ENCODE results near the gene WDR45. TPM values are rescaled to one million over a fixed set of nuclear protein-coding genes. Genes with fewer than 3 reads are reported as not detected.

The WDR45 gene
- total RNA-seq, 3 donors from 2014 or later, result 95.7 to 134 (median 98.6) TPM

DNA sequence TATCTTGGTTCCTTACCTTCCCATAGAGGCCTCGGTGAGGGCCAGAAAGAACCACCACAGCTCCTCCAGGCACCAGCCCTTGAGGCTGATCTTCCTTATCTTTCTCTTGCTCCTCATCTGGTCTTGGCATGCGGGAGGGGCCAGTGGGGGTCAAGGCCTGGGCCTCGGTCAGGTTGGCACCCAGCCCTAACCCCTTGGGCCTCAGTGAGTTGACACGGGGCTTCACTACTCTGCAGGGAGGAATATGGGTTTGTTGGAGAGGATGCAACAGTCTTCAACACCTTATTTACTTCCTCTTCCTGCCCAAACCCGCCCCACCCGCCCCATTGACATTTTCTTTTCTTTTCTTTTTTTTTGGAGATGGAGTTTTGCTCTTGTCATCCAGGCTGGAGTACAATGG lies 37.9 kb upstream of the WDR45 start:
- peaks cover 0 to 10% of the 10 kb centered on the region in 2 donors for H3K27me3 ChIP-seq
- H3K27ac ChIP-seq, result no peak overlapping the region
- no peak for DNase-seq (ENCODE audit: low spot score in 2 of 2)
- H3K4me1 ChIP-seq, result no peaks in the 10 kb centered on the region
- no peaks in the 10 kb centered on the region for H3K36me3 ChIP-seq
- no peaks in the 10 kb centered on the region for H3K9me3 ChIP-seq
- no peak overlapping the region for H3K4me3 ChIP-seq
- TF ChIP-seq POLR2A (IDR thresholded peaks at IDR 0.05) (no peak), POLR2AphosphoS5 (IDR thresholded peaks at IDR 0.05) (no peak)
- TF ChIP-seq, protein P1, sequence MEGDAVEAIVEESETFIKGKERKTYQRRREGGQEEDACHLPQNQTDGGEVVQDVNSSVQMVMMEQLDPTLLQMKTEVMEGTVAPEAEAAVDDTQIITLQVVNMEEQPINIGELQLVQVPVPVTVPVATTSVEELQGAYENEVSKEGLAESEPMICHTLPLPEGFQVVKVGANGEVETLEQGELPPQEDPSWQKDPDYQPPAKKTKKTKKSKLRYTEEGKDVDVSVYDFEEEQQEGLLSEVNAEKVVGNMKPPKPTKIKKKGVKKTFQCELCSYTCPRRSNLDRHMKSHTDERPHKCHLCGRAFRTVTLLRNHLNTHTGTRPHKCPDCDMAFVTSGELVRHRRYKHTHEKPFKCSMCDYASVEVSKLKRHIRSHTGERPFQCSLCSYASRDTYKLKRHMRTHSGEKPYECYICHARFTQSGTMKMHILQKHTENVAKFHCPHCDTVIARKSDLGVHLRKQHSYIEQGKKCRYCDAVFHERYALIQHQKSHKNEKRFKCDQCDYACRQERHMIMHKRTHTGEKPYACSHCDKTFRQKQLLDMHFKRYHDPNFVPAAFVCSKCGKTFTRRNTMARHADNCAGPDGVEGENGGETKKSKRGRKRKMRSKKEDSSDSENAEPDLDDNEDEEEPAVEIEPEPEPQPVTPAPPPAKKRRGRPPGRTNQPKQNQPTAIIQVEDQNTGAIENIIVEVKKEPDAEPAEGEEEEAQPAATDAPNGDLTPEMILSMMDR (IDR thresholded peaks at IDR 0.05), result no peak
- intact Hi-C loops (cut with DNase I; ENCODE audit: low total_unique reads), result no loop called here

DNA sequence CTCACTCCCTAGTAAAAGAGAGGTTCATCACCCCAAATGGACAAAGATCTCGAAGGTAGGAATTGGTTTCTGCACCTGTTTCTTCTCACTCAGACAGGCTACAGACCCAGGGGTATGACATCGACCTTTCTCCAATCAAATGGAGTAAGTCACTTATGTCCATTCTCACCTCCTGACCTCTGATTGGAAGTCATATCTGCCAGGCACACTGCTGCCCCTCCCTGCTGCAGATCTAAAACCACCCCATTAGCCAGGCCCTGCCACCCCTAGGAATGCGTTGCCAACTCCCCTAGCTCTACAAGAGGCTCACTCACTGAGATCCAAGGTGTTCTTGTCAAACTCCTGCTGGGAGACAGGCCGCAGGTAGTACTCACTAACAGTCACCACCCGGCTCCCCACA lies 37.0 kb upstream of the WDR45 start:
- H3K27ac ChIP-seq, result no peak overlapping the region
- H3K36me3 ChIP-seq, result no peaks in the 10 kb centered on the region
- H3K4me1 ChIP-seq, result no peaks in the 10 kb centered on the region
- intact Hi-C loops (cut with DNase I; ENCODE audit: low total_unique reads), result no loop called here
- no peaks in the 10 kb centered on the region for H3K9me3 ChIP-seq
- peaks cover 0 to 10% of the 10 kb centered on the region in 2 donors for H3K27me3 ChIP-seq
- TF ChIP-seq POLR2AphosphoS5 (IDR thresholded peaks at IDR 0.05) (no peak), POLR2A (IDR thresholded peaks at IDR 0.05) (no peak)
- TF ChIP-seq, protein P1 (IDR thresholded peaks at IDR 0.05), result no peak
- no peak overlapping the region for H3K4me3 ChIP-seq
- DNase-seq (ENCODE audit: low spot score in 2 of 2), result no peak

DNA sequence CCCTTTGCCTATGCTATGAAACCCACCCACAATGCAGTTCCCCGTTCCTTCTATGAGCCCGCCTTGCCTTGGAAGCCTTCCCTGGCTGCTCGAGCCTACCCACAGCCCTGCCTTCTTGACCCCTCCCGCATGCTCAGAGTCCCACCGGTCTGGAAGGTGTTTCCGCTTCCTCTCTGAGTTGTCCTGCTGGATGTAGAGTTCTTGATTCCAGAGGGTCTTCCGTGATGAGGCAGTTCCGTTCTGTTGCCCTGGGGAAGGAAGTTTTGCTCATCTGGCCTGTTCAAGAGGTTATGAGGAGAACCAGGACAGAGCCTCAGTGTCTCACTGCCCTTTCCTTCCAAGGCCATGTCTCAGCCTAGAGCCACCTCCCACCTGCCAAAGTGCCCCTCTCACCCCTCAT lies 36.4 kb upstream of the WDR45 start:
- no peak for DNase-seq (ENCODE audit: low spot score in 2 of 2)
- no peak overlapping the region for H3K27ac ChIP-seq
- no peaks in the 10 kb centered on the region for H3K4me1 ChIP-seq
- H3K27me3 ChIP-seq, result peaks cover 0 to 10% of the 10 kb centered on the region in 2 donors
- no peaks in the 10 kb centered on the region for H3K36me3 ChIP-seq
- TF ChIP-seq, protein P1 (IDR thresholded peaks at IDR 0.05), result no peak
- TF ChIP-seq POLR2AphosphoS5 (IDR thresholded peaks at IDR 0.05) (no peak), POLR2A (IDR thresholded peaks at IDR 0.05) (no peak)
- H3K9me3 ChIP-seq, result no peaks in the 10 kb centered on the region
- H3K4me3 ChIP-seq, result no peak overlapping the region
- intact Hi-C loops (cut with DNase I; ENCODE audit: low total_unique reads), result no loop called here

DNA sequence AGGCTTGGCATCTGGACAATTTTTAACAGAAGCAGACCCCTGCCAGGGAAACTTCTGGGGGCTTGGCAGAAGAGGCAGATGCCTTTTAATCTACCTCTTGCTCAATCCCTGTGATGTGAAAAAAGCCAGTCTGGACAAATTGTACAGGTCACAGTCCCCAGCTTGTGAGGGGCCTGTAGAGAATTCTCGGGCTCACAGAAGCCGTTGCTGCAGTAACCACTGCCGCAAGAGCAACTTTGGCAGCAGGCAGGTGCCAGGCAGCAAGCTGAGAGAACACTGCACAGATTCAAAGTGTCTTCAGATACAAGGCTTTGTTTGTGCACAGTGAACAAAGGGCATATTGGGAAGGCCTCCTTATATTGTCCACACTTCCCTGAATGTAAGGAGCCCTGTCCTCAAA lies 32.1 kb upstream of the WDR45 start:
- peaks cover 0 to 18% of the 10 kb centered on the region in 2 donors for H3K27me3 ChIP-seq
- TF ChIP-seq POLR2A (IDR thresholded peaks at IDR 0.05) (no peak), POLR2AphosphoS5 (IDR thresholded peaks at IDR 0.05) (no peak)
- TF ChIP-seq, protein P1 (IDR thresholded peaks at IDR 0.05), result no peak
- H3K36me3 ChIP-seq, result no peaks in the 10 kb centered on the region
- H3K4me1 ChIP-seq, result no peaks in the 10 kb centered on the region
- peak overlapping the region; percentile 40 to 62 for H3K27ac ChIP-seq
- DNase-seq (ENCODE audit: low spot score in 2 of 2), result peak in 1 of 2 donors; percentile 26
- H3K9me3 ChIP-seq, result no peaks in the 10 kb centered on the region
- no peak overlapping the region for H3K4me3 ChIP-seq
- intact Hi-C loops (cut with DNase I; ENCODE audit: low total_unique reads), result loop anchor here (5.0 kb wide), 1 partner anchor 976 kb away; no protein-coding TSS in a partner anchor

DNA sequence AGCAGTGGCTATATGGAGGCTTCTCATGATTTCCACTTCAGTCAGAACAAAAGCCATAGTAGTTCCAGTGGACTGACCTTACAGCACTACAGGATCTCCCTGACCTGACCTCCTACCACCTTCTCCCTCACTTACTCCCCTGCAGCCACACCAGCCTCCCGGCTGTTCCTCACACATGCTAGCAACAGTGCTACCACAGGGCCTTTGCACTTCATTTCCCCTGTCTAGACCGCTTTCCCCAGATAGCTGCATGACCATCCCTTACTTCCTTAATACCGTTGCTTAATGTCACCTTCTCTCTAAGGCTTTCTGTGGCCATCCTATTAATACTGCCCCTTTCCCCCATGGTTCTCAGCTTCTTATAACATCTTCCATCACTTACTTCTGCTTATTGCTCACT lies 30.7 kb upstream of the WDR45 start:
- intact Hi-C loops (cut with DNase I; ENCODE audit: low total_unique reads), result loop anchor here (5.0 kb wide), 1 partner anchor 977 kb away; no protein-coding TSS in a partner anchor
- Histone ChIP-seq H3K27me3 (peaks cover 0 to 22% of the 10 kb centered on the region in 2 donors), H3K4me1 (no peaks in the 10 kb centered on the region), H3K36me3 (no peaks in the 10 kb centered on the region), H3K4me3 (no peak overlapping the region), H3K27ac (no peak overlapping the region), H3K9me3 (no peaks in the 10 kb centered on the region)
- TF ChIP-seq POLR2AphosphoS5 (IDR thresholded peaks at IDR 0.05) (no peak), POLR2A (IDR thresholded peaks at IDR 0.05) (no peak)
- TF ChIP-seq, protein P1 (IDR thresholded peaks at IDR 0.05), result no peak
- DNase-seq (ENCODE audit: low spot score in 2 of 2), result no peak
